Endodermal cell (in vitro differentiated cells): ENCODE data around the gene ADAMTS12. TPM values are rescaled to one million over a fixed set of nuclear protein-coding genes. Genes with fewer than 3 reads are reported as not detected.

ENCODE experiments used
- DNase-seq: peaks from one replicate; pipeline ENCODE4 v3.0.0-alpha.2; 2017
- H3K27ac ChIP-seq: 2 replicates; pipeline ENCODE4 v1.5.1; 2013; ENCODE audit warnings: mild to moderate bottlenecking, low read depth, low read length, moderate library complexity
- H3K27me3 ChIP-seq: 2 replicates; pipeline ENCODE4 v1.6.1; 2013; ENCODE audit warnings: mild to moderate bottlenecking, low read length, moderate library complexity; ENCODE audit not compliant: insufficient read depth, control insufficient read depth, poor library complexity, severe bottlenecking
- H3K36me3 ChIP-seq: 2 replicates; pipeline ENCODE4 v1.7.0; 2013; ENCODE audit warnings: mild to moderate bottlenecking, low read length, moderate library complexity; ENCODE audit not compliant: control insufficient read depth, insufficient read depth
- H3K4me1 ChIP-seq: one replicate; pipeline ENCODE4 v1.7.0; 2013; ENCODE audit warnings: low read length; ENCODE audit not compliant: control insufficient read depth, insufficient read depth
- H3K4me3 ChIP-seq: 2 replicates; pipeline ENCODE4 v1.5.1; 2013; ENCODE audit warnings: mild to moderate bottlenecking, low read length, moderate library complexity
- H3K9ac ChIP-seq: 2 replicates; pipeline ENCODE4 v1.6.1; 2013; ENCODE audit warnings: mild to moderate bottlenecking, low read length, moderate library complexity; ENCODE audit not compliant: poor library complexity, severe bottlenecking; ENCODE audit errors: extremely low read depth
- H3K9me3 ChIP-seq: 2 replicates; pipeline ENCODE4 v1.6.1; 2013; ENCODE audit warnings: mild to moderate bottlenecking, low read length, moderate library complexity; ENCODE audit not compliant: control insufficient read depth
- H3K27ac Mint-ChIP-seq: 2 replicates; pipeline ENCODE4 v1.8.0; 2020; ENCODE audit warnings: mixed read lengths
- H3K27me3 Mint-ChIP-seq: 2 replicates; pipeline ENCODE4 v1.8.0; 2021; ENCODE audit warnings: mild to moderate bottlenecking, mixed read lengths; ENCODE audit not compliant: insufficient read depth
- H3K36me3 Mint-ChIP-seq: 2 replicates; pipeline ENCODE4 v1.8.0; 2020; ENCODE audit warnings: low read depth, mixed read lengths
- H3K4me1 Mint-ChIP-seq: 2 replicates; pipeline ENCODE4 v1.8.0; 2020; ENCODE audit warnings: mixed read lengths
- H3K4me3 Mint-ChIP-seq: 2 replicates; pipeline ENCODE4 v1.8.0; 2020; ENCODE audit warnings: mild to moderate bottlenecking, moderate library complexity, mixed read lengths
- H3K9me3 Mint-ChIP-seq: 2 replicates; pipeline ENCODE4 v1.8.0; 2020; ENCODE audit warnings: mild to moderate bottlenecking, mixed read lengths
- WGBS, 2 experiments: methylation state at CpG; one replicate each; pipeline versions ENCODE4 v1.1.5 to v1.1.7; 2013; ENCODE audit warnings: missing lambda C conversion rate in 2 of 2, mixed read lengths in 1 of 2; ENCODE audit not compliant: insufficient coverage in 1 of 2, insufficient read length in 1 of 2; 5-methylcytosine and 5-hydroxymethylcytosine counted together
- total RNA-seq, 2 donors: library from RNA; stranded (reverse); fragmentation: NEBNext Ultra II Directional in 1 of 2; extraction: Animal tissue kit (Norgen Biotek cat#: 25700) in 1 of 2; gene quantifications; 2 replicates in 1 of 2; 3 replicates in 1 of 2; pipeline ENCODE4 v1.2.1, GENCODE V29; 2021
- TF ChIP-seq, protein P1 (sequence below): fragments of 200-600 bp; sonication (generic); conservative IDR thresholded peaks from 2 replicates; pipeline ENCODE4 v1.5.0; 2021; ENCODE audit warnings: antibody characterized with exemption, mild to moderate bottlenecking

ADAMTS12 gene
- total RNA-seq, 2 donors from 2014 or later: 80.2 to 123 TPM

DNA sequence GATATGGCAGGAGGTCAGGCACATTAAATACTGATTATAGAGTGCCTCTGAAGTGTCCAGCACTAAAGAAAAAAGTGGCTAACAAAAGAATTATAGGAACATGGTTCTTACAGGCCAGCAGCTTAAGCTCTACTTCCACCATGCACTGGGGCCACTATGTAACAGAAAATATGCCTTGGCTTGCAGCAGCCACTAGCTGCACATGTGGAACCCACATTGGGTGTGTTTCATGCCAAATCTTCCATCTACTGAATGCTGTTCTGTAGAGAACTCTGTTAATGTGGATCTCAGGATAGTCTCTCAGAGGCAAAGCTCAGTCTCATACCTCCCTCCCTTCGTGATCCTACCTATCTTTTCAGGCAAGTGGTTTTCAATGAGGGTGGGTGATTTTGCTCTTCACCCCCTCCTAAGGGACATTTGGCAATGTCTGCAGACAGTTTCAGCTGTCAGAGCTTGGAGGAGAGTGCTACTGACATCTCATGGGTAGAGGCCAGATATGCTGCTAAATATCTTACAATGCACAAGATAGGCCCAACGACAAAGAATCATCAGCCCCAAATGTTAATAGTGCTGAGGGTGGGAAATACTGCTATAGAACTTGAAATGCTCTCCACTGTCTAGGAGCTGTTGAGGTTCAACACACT is 232.1 kb downstream of the ADAMTS12 start:
- Mint-ChIP-seq H3K9me3 (no peaks in the 10 kb centered on the region), H3K4me3 (no peak overlapping the region), H3K4me1 (peaks cover 6% of the 10 kb centered on the region), H3K27me3 (no peaks in the 10 kb centered on the region), H3K36me3 (peaks cover 49% of the 10 kb centered on the region), H3K27ac (no peak overlapping the region)
- Histone ChIP-seq H3K27me3 (no peaks in the 10 kb centered on the region), H3K4me1 (no peaks in the 10 kb centered on the region), H3K9ac (no peak overlapping the region), H3K36me3 (peaks cover 12% of the 10 kb centered on the region), H3K27ac (no peak overlapping the region), H3K9me3 (no peaks in the 10 kb centered on the region), H3K4me3 (no peak overlapping the region)
- no peak for DNase-seq
- WGBS, 2 experiments: 90% methylated on average over 2 of the region's 2 CpGs; no CpG with 5 or more reads in 1 of the 2 experiments
- TF ChIP-seq, protein P1, sequence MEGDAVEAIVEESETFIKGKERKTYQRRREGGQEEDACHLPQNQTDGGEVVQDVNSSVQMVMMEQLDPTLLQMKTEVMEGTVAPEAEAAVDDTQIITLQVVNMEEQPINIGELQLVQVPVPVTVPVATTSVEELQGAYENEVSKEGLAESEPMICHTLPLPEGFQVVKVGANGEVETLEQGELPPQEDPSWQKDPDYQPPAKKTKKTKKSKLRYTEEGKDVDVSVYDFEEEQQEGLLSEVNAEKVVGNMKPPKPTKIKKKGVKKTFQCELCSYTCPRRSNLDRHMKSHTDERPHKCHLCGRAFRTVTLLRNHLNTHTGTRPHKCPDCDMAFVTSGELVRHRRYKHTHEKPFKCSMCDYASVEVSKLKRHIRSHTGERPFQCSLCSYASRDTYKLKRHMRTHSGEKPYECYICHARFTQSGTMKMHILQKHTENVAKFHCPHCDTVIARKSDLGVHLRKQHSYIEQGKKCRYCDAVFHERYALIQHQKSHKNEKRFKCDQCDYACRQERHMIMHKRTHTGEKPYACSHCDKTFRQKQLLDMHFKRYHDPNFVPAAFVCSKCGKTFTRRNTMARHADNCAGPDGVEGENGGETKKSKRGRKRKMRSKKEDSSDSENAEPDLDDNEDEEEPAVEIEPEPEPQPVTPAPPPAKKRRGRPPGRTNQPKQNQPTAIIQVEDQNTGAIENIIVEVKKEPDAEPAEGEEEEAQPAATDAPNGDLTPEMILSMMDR: no peak

- Mint-ChIP-seq H3K27ac (peak overlapping the region; percentile 63), H3K4me3 (no peak overlapping the region), H3K27me3 (no peaks in the 10 kb centered on the region), H3K9me3 (no peaks in the 10 kb centered on the region), H3K36me3 (peaks cover 56% of the 10 kb centered on the region), H3K4me1 (peaks cover 6% of the 10 kb centered on the region)
- Histone ChIP-seq H3K27ac (no peak overlapping the region), H3K9me3 (no peaks in the 10 kb centered on the region), H3K9ac (no peak overlapping the region), H3K36me3 (peaks cover 12% of the 10 kb centered on the region), H3K4me3 (no peak overlapping the region), H3K27me3 (no peaks in the 10 kb centered on the region), H3K4me1 (no peaks in the 10 kb centered on the region)
- peak; percentile 87 for DNase-seq
- WGBS, 2 experiments: 59 to 63% methylated on average over 5 of the region's 5 CpGs
- TF ChIP-seq, protein P1: no peak
These were observed 233.9 kb downstream of the ADAMTS12 start for GRCh38 chr5:33657804-33658440.

DNA sequence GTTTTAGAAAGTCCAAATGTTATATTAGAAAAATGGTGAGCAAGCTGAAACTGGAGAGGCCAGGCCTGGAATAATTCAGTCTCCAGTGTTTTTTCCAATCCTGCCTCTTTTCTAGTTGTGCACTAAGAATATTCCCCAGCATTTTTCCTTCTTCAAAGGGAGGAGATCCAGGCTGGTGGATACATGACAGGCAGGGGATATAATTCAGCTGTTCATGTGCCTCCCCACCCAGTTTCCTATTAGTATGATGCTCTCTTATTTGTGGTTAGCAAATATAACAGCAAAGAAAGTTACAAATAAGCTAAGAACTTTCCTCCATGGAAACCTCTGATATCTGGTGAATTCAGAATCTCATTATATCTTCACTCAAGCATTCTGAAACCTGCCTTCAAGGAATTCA is 234.6 kb downstream of the ADAMTS12 start:
- no peaks in the 10 kb centered on the region for H3K9me3 Mint-ChIP-seq
- no peaks in the 10 kb centered on the region for H3K4me1 ChIP-seq
- no peaks in the 10 kb centered on the region for H3K27me3 Mint-ChIP-seq
- peaks cover 16% of the 10 kb centered on the region for H3K36me3 ChIP-seq
- no peaks in the 10 kb centered on the region for H3K9me3 ChIP-seq
- no peak overlapping the region for H3K9ac ChIP-seq
- no peak overlapping the region for H3K27ac Mint-ChIP-seq
- no peak overlapping the region for H3K4me3 ChIP-seq
- H3K4me3 Mint-ChIP-seq: no peak overlapping the region
- no peak for DNase-seq
- H3K27me3 ChIP-seq: no peaks in the 10 kb centered on the region
- peaks cover 6% of the 10 kb centered on the region for H3K4me1 Mint-ChIP-seq
- TF ChIP-seq, protein P1: no peak
- H3K27ac ChIP-seq: no peak overlapping the region
- peaks cover 63% of the 10 kb centered on the region for H3K36me3 Mint-ChIP-seq
